GM19043 (cell line): ENCODE data around the gene SPINK7.

Source experiments
- ATAC-seq: cut with Tn5 transposase; IDR thresholded peaks from one replicate; pipeline ENCODE4 v1.9.1; 2021; ENCODE audit warnings: low read depth; ENCODE audit not compliant: unreplicated experiment

The SPINK7 gene

DNA sequence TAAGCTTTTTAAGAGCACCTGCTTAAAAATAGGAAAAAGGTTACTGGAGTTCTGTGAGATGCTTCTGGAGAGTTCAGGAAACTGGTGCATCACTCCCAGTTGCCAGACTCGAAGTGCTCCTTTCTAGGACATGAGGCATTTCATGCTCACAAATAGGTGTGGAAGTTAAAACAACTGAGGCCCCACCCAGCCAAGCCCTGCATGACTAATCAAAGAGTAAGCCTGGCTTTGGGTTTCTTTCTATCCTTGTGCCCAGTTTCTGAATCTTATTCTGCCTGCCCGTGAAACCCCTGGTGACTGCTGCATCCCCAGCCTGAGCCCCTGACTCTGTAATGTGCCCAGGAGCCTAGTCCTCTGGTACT, 30.8 kb downstream of the SPINK7 start:
- ATAC-seq, result no peak

DNA sequence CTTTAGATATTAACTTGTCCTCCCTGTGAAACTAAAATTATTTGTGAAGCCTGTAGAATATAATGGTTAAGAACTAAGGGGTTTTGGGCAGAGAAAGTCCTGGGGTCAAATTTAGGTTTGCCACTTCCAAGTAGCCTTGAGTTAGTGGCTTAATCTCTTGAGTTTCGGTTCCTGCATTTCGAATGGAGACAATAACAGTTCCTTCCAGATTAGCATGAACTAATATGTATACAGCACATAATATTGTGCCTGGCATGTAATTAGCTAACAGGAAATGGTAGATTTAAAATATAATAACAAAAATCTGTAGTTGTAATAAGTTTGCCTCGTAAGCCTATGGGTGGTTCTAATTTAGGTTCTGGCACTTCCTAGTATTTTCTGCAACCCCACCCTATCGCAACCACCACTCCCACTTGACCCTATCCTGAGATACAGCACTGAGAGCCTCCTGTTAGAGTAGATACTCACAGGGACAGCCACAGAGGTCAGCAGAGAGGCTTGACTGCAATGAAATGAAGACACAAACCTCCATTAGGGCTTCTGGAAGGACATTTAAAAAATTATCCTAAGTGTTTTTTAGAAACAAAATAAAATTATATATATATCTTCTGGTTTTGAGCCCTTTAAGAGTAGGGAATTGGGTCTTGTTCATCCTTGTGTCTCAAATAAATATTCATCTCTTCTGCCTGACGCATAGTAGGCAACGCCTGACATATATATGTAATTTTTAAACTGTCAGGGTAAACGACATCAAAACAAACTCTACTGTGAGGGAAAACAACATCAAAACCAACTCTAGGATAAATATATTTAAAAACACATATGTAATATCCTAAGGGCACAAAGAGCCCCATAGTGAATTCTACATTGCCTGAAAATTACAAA, 31.6 kb downstream of the SPINK7 start:
- no peak for ATAC-seq

DNA sequence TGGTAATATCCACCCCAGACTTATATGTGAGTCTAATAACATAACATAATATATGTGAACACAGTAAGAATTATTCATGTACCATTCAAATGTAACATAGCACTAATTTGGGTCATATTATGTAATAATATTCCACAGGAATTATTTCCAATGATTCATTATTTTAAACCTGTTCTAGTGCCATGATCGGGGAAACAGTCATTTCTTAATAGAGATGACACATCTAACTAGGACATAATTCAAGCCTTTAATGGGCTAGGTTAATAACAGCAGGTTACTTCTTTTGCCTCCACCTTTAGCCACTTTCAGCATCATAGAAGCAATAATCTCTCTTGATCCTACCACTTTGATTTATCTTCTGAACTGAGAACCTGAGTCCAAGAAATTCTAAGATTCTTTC, 35.5 kb downstream of the SPINK7 start:
- no peak for ATAC-seq

DNA sequence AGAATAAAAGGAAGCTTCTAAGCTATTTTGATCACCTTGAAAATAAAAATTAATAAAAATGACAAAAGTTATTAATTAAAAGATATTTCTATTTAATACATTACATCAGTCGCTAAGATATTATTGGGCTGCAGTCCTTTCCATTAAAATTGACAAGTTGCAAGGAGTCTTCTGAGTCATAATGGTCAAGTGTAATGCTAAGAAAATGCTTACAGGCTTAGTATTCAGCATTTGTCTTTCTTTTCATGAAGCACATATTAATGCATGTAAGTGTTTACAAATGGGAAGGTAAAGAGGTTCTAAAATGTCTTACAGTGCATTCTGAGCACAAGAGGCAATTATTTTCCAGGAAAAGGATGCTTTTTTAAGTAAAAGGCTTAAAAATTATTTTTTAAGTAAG, 40.5 kb downstream of the SPINK7 start:
- no peak for ATAC-seq

DNA sequence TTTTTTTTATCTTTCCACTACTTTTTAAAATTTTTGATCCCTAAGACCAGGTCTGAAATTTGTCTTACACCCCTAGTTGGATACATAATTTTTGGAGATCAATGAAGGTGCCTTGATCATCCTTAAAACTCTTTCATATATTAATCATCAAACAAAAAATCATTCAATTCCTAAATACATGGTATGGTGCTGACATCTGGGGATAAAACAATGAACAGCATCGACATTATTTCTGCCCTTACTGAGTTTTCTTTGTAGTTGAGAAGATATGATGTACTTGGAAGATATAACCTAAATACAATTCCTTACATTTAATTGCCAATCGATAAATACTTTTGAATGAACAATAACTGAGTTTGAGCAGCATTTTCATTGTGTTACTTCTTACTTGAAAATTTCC, 41.4 kb downstream of the SPINK7 start:
- ATAC-seq, result no peak

GRCh38 chr5:148364343-148364742, 52.1 kb downstream of the SPINK7 start:
- ATAC-seq, result no peak
